H9 (cell line): ENCODE results near the gene FXR1. TPM values are rescaled to one million over a fixed set of nuclear protein-coding genes. Genes with fewer than 3 reads are reported as not detected.

Experiments
- DNase-seq: peaks from one replicate; pipeline ENCODE4 v3.0.0-alpha.2; 2017
- H2AFZ ChIP-seq: one replicate; pipeline ENCODE4 v1.6.1; 2013; ENCODE audit warnings: mild to moderate bottlenecking, low read length, control low read depth, moderate library complexity
- H2AK5ac ChIP-seq: 2 replicates; pipeline ENCODE4 v1.6.1; 2013; ENCODE audit warnings: low read length, control low read depth, mixed read lengths; ENCODE audit not compliant: insufficient read length
- H2BK120ac ChIP-seq: one replicate; pipeline ENCODE4 v1.6.1; 2013; ENCODE audit warnings: low read depth, mild to moderate bottlenecking, low read length, control low read depth, inconsistent platforms; ENCODE audit not compliant: poor library complexity, severe bottlenecking
- H2BK12ac ChIP-seq: 2 replicates; pipeline ENCODE4 v1.6.1; 2013; ENCODE audit warnings: low read length, control low read depth, mixed read lengths, low read depth; ENCODE audit not compliant: insufficient read length
- H2BK15ac ChIP-seq: 2 replicates; pipeline ENCODE4 v1.6.1; 2013; ENCODE audit warnings: low read depth, low read length, control low read depth
- H2BK20ac ChIP-seq: one replicate; pipeline ENCODE4 v1.6.1; 2013; ENCODE audit warnings: low read depth, mild to moderate bottlenecking, low read length, control low read depth, inconsistent platforms; ENCODE audit not compliant: poor library complexity, severe bottlenecking
- H2BK5ac ChIP-seq: 2 replicates; pipeline ENCODE4 v1.6.1; 2013; ENCODE audit warnings: low read length, control low read depth, mixed read lengths; ENCODE audit not compliant: insufficient read length
- H3K14ac ChIP-seq: 2 replicates; pipeline ENCODE4 v1.6.1; 2013; ENCODE audit warnings: low read length, control low read depth; ENCODE audit not compliant: insufficient read depth
- H3K18ac ChIP-seq: 2 replicates; pipeline ENCODE4 v1.6.1; 2013; ENCODE audit warnings: low read depth, mild to moderate bottlenecking, mixed read lengths, low read length, control low read depth; ENCODE audit not compliant: insufficient read length
- H3K23ac ChIP-seq: 2 replicates; pipeline ENCODE4 v1.6.1; 2013; ENCODE audit warnings: low read length, control low read depth, mixed read lengths, low read depth; ENCODE audit not compliant: insufficient read length
- H3K23me2 ChIP-seq: 2 replicates; pipeline ENCODE4 v1.6.1; 2013; ENCODE audit warnings: low read depth, mild to moderate bottlenecking, mixed read lengths, low read length, control low read depth; ENCODE audit not compliant: insufficient read length, poor library complexity, severe bottlenecking
- H3K27ac ChIP-seq: 2 replicates; pipeline ENCODE4 v1.5.1; 2013; ENCODE audit warnings: low read length, control low read depth, mixed read lengths, low read depth; ENCODE audit not compliant: insufficient read length
- H3K27me3 ChIP-seq: 2 replicates; pipeline ENCODE4 v1.6.1; 2013; ENCODE audit warnings: low read length, control low read depth, inconsistent platforms; ENCODE audit not compliant: insufficient read depth
- H3K4ac ChIP-seq: 2 replicates; pipeline ENCODE4 v1.6.1; 2013; ENCODE audit warnings: low read depth, mild to moderate bottlenecking, control low read depth, inconsistent platforms, low read length, moderate library complexity
- H3K4me1 ChIP-seq: 2 replicates; pipeline ENCODE4 v1.6.1; 2013; ENCODE audit warnings: low read length, control low read depth, inconsistent platforms; ENCODE audit not compliant: insufficient read depth
- H3K4me2 ChIP-seq: 2 replicates; pipeline ENCODE4 v1.6.1; 2013; ENCODE audit warnings: low read length, control low read depth, mixed read lengths; ENCODE audit not compliant: insufficient read length, insufficient read depth
- H3K56ac ChIP-seq: 2 replicates; pipeline ENCODE4 v1.6.1; 2013; ENCODE audit warnings: low read depth, mild to moderate bottlenecking, mixed read lengths, low read length, control low read depth; ENCODE audit not compliant: insufficient read length
- H3K79me1 ChIP-seq: 2 replicates; pipeline ENCODE4 v1.6.1; 2013; ENCODE audit warnings: low read depth, mild to moderate bottlenecking, moderate library complexity, low read length, control low read depth, inconsistent platforms; ENCODE audit not compliant: insufficient read depth, poor library complexity, severe bottlenecking
- H3K79me2 ChIP-seq: 2 replicates; pipeline ENCODE4 v1.6.1; 2013; ENCODE audit warnings: low read length, control low read depth, inconsistent platforms; ENCODE audit not compliant: insufficient read depth
- H3K9ac ChIP-seq: 2 replicates; pipeline ENCODE4 v1.6.1; 2013; ENCODE audit warnings: low read length, control low read depth, mixed read lengths; ENCODE audit not compliant: insufficient read length; ENCODE audit errors: extremely low read depth
- H3K9me3 ChIP-seq: one replicate; pipeline ENCODE4 v1.6.1; 2013; ENCODE audit warnings: low read depth, low read length, inconsistent platforms; ENCODE audit not compliant: control insufficient read depth
- H3T11ph ChIP-seq: one replicate; pipeline ENCODE4 v1.6.1; 2013; ENCODE audit warnings: mild to moderate bottlenecking, low read length, control low read depth, inconsistent platforms
- H4K20me1 ChIP-seq: one replicate; pipeline ENCODE4 v1.6.1; 2013; ENCODE audit not compliant: control insufficient read depth, insufficient read length, insufficient read depth
- H4K5ac ChIP-seq: 2 replicates; pipeline ENCODE4 v1.6.1; 2013; ENCODE audit warnings: low read depth, mild to moderate bottlenecking, mixed read lengths, low read length, control low read depth; ENCODE audit not compliant: insufficient read length
- H4K8ac ChIP-seq: replicated peaks from 2 replicates; pipeline ENCODE4 v1.6.1; 2013; ENCODE audit warnings: low read length, control low read depth, mixed read lengths, low read depth; ENCODE audit not compliant: insufficient read length
- H4K91ac ChIP-seq: 2 replicates; pipeline ENCODE4 v1.6.1; 2013; ENCODE audit warnings: low read depth, mild to moderate bottlenecking, moderate library complexity, mixed read lengths, low read length, control low read depth; ENCODE audit not compliant: insufficient read length
- H3K27ac Mint-ChIP-seq, 3 experiments: 2 replicates in 2 of 3; 3 replicates in 1 of 3; pipeline ENCODE4 v1.8.0; 2020 to 2021; ENCODE audit warnings: mixed read lengths in 3 of 3, mild to moderate bottlenecking in 1 of 3, moderate library complexity in 1 of 3
- H3K27me3 Mint-ChIP-seq: 2 replicates; pipeline ENCODE4 v1.8.0; 2021; ENCODE audit warnings: low read depth, mild to moderate bottlenecking, moderate library complexity, mixed read lengths
- H3K36me3 Mint-ChIP-seq, 3 experiments: 2 replicates in 2 of 3; 3 replicates in 1 of 3; pipeline ENCODE4 v1.8.0; 2020 to 2021; ENCODE audit warnings: low read depth in 3 of 3, mixed read lengths in 3 of 3; ENCODE audit not compliant: insufficient read depth in 1 of 3
- H3K4me1 Mint-ChIP-seq, 2 experiments: 2 replicates each; pipeline ENCODE4 v1.8.0; 2020; ENCODE audit warnings: mixed read lengths in 2 of 2
- H3K4me3 Mint-ChIP-seq, 2 experiments: 2 replicates in 1 of 2; 3 replicates in 1 of 2; pipeline ENCODE4 v1.8.0; 2020 to 2021; ENCODE audit warnings: mild to moderate bottlenecking in 2 of 2, mixed read lengths in 2 of 2, moderate library complexity in 1 of 2
- H3K9me3 Mint-ChIP-seq, 2 experiments: 2 replicates in 1 of 2; 3 replicates in 1 of 2; pipeline ENCODE4 v1.8.0; 2020; ENCODE audit warnings: mild to moderate bottlenecking in 2 of 2, mixed read lengths in 2 of 2, moderate library complexity in 1 of 2
- CTCF ChIP-seq: fragments of 200-600 bp; sonication (generic); conservative IDR thresholded peaks from 3 replicates; pipeline ENCODE4 v1.8.0; 2021; ENCODE audit warnings: antibody characterized with exemption, mild to moderate bottlenecking
- WGBS: extraction: QIAGEN DNeasy Blood & Tissue Kit; methylation state at CpG from one replicate; pipeline ENCODE4 v1.1.7; 2013; ENCODE audit warnings: missing lambda C conversion rate, low lambda C conversion rate, mixed read lengths; ENCODE audit not compliant: insufficient read length; ENCODE audit errors: extremely low coverage; 5-methylcytosine and 5-hydroxymethylcytosine counted together
- total RNA-seq: library from RNA; stranded (reverse); gene quantifications from 2 replicates; pipeline ENCODE4 v1.2.1, GENCODE V29; 2021

The FXR1 gene
- total RNA-seq, 1 experiment from 2014 or later, result 240 TPM

GRCh38 chr3:181007262-181007661 lies 94.8 kb downstream of the FXR1 start:
- H2BK20ac ChIP-seq, result no peak overlapping the region
- Mint-ChIP-seq H3K4me3 (no peak overlapping the region), H3K9me3 (peaks cover 7 to 11% of the 10 kb centered on the region in 2 experiments; a peak in 4 of 5 replicates), H3K36me3 (peaks cover 0 to 9% (median 4%) of the 10 kb centered on the region in 3 experiments; a peak in 4 of 7 replicates), H3K4me1 (peaks cover 15 to 19% of the 10 kb centered on the region in 2 experiments), H3K27me3 (peaks cover 2% of the 10 kb centered on the region; the same call in 1 of the 2 replicates), H3K27ac (no peak overlapping the region)
- H2BK120ac ChIP-seq, result no peak overlapping the region
- H3K9ac ChIP-seq, result no peak overlapping the region
- no peak overlapping the region for H2BK15ac ChIP-seq
- H3K4ac ChIP-seq, result no peak overlapping the region
- H3K9me3 ChIP-seq, result no peaks in the 10 kb centered on the region
- no peak overlapping the region for H4K5ac ChIP-seq
- H2AK5ac ChIP-seq, result no peak overlapping the region
- H3K56ac ChIP-seq, result no peak overlapping the region
- no peaks in the 10 kb centered on the region for H3K23me2 ChIP-seq
- no peak overlapping the region for H4K8ac ChIP-seq
- no peak overlapping the region for H3K4me2 ChIP-seq
- H4K91ac ChIP-seq, result no peak overlapping the region
- no peak overlapping the region for H3K14ac ChIP-seq
- TF ChIP-seq CTCF, result no peak
- H3K18ac ChIP-seq, result no peak overlapping the region
- no CpG with 5 or more reads among the region's 3 CpGs for WGBS
- no peak overlapping the region for H3K27ac ChIP-seq
- DNase-seq, result no peak
- H3T11ph ChIP-seq, result no peak overlapping the region
- H2BK5ac ChIP-seq, result no peak overlapping the region
- no peaks in the 10 kb centered on the region for H4K20me1 ChIP-seq
- H2BK12ac ChIP-seq, result no peak overlapping the region
- H3K23ac ChIP-seq, result no peak overlapping the region
- H2AFZ ChIP-seq, result no peak overlapping the region
- H3K27me3 ChIP-seq, result no peaks in the 10 kb centered on the region
- no peaks in the 10 kb centered on the region; the same call in 1 of the 2 replicates for H3K4me1 ChIP-seq
- H3K79me1 ChIP-seq, result no peaks in the 10 kb centered on the region
- no peaks in the 10 kb centered on the region for H3K79me2 ChIP-seq
